Fibroblast of skin of right biceps (primary cell): Measurements from ENCODE around the gene ZBTB22.
A peak's percentile ranks its signal among the peaks of the same experiment; 100 is the strongest.

ENCODE experiments used
- DNase-seq: peaks from one replicate; pipeline ENCODE4 v3.0.0-alpha.2; 2013

Gene ZBTB22

DNA sequence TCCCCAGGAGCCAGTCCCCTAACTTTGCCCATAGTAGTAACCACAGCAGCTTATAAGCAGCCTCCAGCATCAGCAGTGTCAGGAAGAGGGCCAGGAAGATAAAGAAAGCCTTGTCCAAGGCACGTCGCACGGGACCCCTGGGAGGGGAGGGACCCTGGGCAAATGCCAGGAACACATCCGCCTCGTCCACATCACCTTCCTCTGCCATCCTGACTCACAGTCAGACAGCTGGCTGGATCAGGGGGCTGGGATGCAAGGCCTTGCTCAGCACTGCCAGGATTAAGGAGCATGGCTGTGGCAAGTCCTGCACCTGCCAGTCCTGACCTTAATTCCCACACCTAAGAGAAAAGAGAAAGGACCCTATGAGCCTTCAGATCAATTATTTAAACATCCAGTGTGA, 11.5 kb upstream of the ZBTB22 start:
- DNase-seq: no peak

DNA sequence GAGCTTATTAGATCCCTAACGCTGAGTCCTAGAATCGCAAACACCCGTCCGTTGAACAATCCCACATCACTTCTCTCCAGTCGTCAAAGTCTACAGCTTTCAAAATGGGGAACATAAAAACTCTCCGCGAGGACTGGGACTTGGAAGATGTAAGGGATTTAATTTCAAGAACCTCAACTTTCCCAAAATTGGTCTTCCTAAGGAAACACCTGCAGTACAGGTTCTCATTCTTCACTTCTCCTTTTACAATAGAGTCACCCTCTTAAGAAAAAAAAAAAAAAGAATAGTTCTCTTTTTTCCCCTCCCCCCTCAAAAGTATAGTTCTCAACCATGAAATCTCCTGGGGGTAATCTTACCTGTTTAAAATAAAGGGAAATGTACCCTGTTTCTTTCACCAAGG, 6.6 kb upstream of the ZBTB22 start:
- DNase-seq: no peak

DNA sequence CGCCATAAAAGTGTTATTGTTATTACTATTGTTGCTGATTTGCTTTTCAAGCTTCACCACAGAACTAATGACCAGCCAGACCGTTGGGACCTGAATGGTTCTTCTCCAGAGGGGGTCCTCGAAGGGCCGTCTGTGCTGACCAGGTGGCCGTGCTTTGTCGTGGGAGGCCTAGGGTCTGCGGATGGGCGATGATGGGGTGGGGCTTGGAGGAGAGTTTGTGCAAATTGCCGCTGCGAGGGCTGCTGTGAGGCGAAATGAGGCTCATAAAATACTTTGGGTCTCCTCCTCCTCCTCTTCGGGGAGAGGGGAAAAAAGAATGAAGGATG, 6.0 kb upstream of the ZBTB22 start:
- DNase-seq: no peak

- no peak for DNase-seq
Observed at GRCh38 chr6:33321227-33321626, 3.7 kb upstream of the ZBTB22 start.

GRCh38 chr6:33320315-33321181, 3.0 kb upstream of the ZBTB22 start:
- DNase-seq: peak; percentile 84

DNA sequence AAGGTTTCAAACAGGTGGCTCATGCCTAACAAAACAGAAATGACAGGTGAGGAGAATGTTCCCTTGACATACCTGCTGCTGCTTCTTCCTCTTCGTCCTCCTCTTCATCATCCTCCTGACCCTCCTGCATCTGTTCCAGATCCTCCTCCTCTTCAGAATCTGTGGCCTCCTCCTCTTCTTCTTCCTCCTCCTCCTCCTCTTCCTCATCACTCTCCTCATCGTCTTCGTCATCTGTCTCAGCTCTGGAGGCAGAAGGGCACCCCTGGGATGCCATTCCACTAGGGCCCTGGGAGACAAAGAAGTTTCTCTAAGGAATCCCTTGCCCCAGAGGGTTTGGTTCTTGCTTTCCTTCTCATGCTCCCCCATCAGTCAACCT, 2.4 kb upstream of the ZBTB22 start:
- DNase-seq: no peak

DNA sequence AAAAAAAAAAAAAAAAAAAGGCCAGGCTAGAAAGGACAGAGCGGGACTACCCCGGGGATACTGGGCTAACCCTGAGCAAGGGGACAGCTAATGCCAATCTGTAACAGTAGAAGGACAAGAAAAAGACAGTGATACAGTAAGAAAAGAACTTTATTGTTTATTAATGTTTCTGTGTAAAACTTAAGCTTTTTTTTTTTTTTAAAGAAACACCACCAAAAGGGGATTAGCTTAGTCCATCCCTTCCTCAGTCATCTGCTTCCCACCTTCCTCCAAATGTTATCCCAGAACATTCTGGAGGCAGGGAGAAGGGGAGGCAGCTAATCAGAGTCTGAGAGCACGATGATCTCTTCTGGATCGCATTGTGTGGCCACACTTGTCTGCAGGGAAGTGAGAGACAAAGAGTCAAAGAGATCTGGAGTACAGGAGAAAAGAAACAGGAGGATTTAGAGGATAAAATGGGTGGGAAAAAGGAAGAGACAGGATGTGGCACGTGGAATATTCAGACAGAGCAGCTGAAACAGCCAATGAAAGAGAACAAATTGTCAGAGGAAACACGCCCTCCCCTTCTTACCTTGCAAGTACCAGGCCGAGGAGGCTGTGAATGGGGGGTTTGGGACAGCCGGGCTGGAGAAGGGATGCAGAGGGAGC, 1.0 kb upstream of the ZBTB22 start:
- no peak for DNase-seq

GRCh38 chr6:33317419-33317668, 200 bp downstream of the ZBTB22 start:
- no peak for DNase-seq

- DNase-seq: no peak
Observed at GRCh38 chr6:33316603-33317418, 733 bp downstream of the ZBTB22 start.

DNA sequence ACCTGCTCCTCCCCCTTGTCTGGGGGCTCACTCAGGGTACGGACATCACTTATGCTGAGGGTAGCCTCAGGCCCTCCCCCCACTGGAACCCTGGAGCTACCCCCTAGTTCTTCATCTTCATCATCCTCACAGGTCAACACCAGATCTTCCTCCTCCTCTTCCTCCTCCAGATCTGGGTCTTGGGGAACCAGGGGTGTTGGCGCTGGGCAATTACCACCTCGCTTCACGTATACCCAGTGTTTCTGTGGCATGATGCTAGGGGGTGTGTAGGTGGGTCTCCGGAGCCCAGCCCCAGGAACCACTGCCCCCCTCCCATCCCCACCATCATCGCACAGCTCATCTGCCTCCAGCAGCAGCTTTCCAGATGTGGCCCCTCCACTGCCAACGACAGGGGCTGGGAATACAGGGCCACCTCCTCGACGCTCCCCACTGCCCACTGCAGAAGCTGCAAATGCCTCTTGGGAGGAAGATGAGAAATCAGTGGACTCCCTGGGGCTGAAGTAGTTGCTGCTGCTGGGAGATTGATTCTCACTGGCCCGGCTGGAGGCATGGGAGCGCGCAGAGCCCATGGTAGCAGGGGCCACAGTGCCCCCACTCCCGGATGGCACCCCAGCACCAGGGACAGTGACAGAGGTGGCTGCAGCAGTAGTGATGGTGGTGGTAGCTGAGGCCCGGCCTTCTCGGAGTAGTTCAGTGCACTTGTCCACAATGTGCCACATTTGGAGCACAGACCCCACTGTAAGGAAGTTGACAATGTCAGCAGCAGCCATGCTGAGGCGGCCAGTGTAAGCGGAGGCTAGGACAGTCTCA, 1.5 kb downstream of the ZBTB22 start:
- DNase-seq: no peak

DNA sequence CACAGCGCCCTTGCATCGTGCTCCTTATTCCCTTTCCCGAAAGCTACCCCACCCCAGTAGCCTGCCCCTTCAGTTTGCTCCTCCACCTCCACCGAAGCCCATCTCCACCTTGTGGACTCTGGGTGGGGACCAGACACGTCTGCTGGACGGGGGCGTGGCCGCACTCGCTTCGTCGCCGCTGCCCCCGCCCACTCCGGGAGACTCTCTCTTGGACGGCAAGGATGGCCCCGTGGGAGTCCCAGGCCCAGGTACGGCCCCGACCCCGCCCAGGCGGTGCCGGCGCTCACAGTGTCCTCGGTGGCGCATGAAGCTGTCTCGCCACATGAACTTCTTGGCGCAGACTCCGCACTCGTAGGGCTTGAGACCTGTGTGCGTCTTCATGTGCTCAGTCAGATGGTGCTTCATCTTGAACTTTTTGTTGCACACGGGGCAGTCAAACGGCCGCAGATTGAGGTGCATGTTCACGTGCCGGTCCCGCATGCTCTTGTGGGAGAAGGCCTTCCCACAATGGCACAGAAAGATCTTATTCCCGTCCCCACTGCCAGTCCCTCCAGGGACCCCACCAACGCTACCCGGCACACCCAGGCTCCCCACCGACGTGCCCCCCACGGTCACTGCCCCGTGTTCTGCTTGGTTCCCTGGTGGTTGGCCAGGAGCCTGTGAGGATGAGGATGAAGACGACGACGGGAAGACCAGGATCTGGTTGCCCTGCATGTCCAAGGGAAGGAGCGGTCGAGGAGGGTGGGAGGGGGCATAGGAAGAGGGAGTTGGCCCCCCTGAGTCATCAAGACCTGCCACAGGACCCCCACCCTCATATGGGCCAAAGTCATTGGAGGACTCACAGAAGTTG, 2.4 kb downstream of the ZBTB22 start:
- DNase-seq: peak; percentile 19

DNA sequence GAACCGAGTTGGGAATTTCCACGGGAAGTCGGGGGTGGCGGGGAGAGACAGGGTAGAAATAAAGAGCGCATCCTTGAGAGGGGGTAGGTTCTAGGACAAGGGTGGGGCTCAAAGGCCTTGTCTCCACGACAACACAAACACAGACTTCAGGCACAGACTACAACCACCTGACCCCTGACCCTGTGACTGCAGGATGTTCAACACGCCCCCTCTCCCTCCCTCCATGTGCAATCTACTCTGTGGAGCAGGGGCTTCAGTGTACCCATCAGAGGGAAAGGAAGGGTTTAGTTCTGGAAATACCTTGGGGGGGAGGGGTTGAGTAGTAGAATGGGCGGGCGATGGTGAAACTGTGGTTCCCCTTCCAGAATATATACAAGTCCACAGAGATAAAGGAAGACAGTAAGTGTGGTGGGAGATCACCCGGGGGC, 3.0 kb downstream of the ZBTB22 start:
- DNase-seq: peak; percentile 79

GRCh38 chr6:33313709-33314514, 3.6 kb downstream of the ZBTB22 start, which contains the start of gene TAPBP:
TSS of gene TAPBP (minus strand) at chr6:33314078. CDS start at chr6:33314041, 37 bp downstream.
- peak; percentile 65 for DNase-seq

- DNase-seq: peak; percentile 28
Observed at GRCh38 chr6:33313105-33313708, 4.3 kb downstream of the ZBTB22 start.

- peak; percentile 64 for DNase-seq
Observed at GRCh38 chr6:33312361-33313104, 5.0 kb downstream of the ZBTB22 start.

GRCh38 chr6:33306356-33306755, 11.2 kb downstream of the ZBTB22 start:
- no peak for DNase-seq

DNA sequence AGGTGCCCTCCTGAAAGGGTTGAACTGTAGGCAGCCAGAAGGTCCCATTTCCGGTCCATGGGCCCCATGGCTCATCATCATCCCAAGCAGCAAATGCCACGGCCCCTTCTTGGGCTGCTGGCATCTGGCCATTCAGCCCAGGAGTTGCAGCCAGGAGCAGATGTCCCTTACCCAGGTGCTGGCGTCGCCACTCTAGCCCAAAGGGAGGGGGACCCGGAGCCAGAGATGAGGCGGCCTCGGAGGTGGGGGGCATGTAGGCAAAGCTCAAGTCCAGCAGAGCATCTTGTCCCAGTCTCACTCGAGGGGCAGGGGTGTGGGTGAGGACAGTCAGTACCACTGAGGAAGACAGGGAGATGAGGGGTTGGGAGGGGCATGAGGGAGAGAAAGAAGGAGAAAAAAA, 12.5 kb downstream of the ZBTB22 start:
- no peak for DNase-seq

- no peak for DNase-seq
Observed at GRCh38 chr6:33304216-33304615, 13.3 kb downstream of the ZBTB22 start.

- DNase-seq: no peak
Observed at GRCh38 chr6:33301877-33302276, 15.7 kb downstream of the ZBTB22 start.
